ENCODE data around the gene CD33. TPM values are rescaled to one million over a fixed set of nuclear protein-coding genes. Genes with fewer than 3 reads are reported as not detected.
"Not testable (repeated sequence)": the region's sequence is repeated elsewhere in the genome, so short reads cannot be mapped to it uniquely, and the experiment has no call there.

Gene CD33
- total RNA-seq = 0.16 TPM

- not testable (repeated sequence) for DNase-seq
These were observed at the start of gene CD33 for GRCh38 chr19:51224898-51225393. Gene CD33, plus strand, starts transcription at chr19:51225080. Its CDS starts 39 bp downstream, at chr19:51225119.

GRCh38 chr19:51179256-51179655 lies 45.6 kb upstream of the CD33 start:
- no peak for DNase-seq

- no peak for DNase-seq
These were observed 43.4 kb upstream of the CD33 start for GRCh38 chr19:51181377-51181912.

DNA sequence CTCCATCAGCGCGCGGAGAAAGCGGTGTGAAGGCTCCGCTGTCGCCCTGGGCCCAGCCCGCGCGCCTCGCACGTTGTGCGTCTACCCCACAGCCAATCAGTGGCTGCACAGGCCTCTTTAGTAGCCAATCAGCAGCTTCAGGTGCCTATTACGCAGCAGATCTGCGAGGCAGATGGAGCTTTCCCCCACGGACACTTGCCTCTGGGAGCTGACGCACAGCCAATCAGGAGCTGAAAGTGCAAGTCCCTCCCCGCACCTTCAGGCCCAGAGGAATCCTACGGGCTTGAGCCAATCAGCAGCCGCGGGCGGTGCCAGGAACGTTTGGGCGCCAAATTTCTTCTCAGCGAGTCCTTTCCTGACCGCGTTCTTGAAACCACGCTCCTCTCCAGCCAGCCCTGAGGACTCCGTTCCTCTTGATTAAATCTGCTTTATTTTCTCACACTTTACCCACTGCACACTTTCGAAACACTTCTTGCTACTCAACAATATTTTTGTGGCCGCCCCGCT lies 42.9 kb upstream of the CD33 start:
- no peak for DNase-seq

GRCh38 chr19:51183629-51184028 lies 41.3 kb upstream of the CD33 start:
- DNase-seq = no peak

DNA sequence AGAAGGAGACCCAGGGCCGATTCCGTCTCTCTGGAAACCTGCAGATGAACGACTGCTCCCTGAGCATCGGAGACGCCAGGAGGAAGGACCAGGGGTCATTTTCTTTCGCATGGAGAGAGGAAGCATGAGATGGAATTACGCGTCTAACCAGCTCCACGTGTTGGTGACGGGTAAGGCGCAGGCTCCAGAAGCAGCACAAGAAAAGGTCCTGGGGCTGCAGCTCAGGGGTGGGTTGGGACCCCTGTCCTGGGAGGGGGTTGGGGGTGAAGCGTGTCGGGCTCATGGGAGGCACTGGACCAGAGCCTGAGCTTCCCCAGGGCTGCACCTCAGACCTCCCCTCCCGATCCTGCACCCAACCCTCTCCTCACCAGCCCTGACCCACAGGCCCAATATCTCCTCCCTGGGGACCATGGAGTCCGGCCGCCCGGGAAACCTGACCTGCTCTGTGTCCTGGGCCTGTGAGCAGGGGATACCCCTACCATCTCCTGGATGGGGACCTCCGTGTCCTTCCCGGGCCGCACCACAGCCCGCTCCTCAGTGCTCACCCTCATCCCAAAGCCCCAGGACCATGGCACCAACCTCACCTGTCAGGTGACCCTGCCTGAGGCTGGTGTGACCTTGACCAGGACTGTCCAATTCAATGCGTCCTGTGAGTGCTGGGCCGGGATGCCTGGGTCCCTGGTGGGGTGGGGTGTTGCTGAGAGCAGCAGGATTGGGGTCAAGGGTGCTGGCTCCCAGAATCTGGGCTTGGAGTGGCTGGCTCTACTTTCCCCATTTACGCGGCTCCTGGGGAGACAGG lies 39.6 kb upstream of the CD33 start:
- no peak for DNase-seq

DNA sequence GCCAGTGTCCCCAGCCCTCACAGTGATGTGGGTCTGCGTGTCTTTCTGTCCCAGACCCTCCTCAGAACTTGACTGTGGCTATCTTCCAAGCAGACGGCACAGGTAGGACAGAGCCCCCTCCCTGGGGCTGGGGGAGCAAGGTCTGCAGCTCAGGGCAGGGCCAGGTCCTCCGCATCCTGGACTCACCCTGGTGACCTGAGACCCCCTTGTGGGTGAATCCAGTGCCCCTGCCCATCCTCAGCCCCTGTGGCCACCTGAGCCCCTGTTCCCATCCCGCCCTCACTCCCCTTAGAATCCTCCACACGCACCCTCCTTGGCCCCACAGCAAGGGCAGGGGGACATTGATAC lies 39.0 kb upstream of the CD33 start:
- DNase-seq = no peak

GRCh38 chr19:51186323-51186722 lies 38.6 kb upstream of the CD33 start:
- DNase-seq = no peak

GRCh38 chr19:51187395-51188226 lies 37.3 kb upstream of the CD33 start:
- DNase-seq = no peak

DNA sequence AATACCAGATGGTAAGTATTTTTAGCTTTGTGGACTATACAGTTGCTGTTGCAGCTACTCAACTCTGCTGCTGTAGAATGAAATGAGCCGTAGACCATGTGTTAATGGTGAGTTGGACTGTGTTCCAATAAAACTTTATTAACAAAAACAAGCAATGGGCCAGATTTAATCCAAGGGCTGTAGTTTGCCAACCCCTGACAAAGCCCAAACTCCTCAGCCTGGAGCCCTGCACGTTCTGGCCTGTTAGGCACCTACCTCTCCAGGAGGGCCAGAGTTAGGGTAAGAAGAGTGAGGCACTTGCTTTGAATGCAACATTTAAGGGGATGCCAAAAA lies 36.7 kb upstream of the CD33 start:
- DNase-seq = no peak

DNA sequence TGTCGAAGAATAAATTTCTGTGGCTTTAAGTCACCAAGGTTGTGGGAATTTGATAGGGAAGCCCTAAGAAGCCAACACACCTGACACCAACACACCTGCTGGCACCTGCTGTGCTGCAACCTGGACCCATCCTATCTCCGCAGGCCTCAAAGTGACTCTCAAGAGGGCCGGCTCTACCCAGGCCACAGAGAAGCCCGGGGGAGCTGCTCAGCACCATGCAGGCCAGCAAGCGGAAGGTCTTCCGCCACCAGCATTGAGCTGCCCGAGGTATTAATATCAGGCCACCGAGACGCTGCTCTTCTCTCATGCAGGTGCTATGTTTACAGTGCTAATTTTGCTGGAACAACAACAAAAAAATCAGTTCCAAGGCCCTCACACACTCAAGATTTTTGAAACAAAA lies 32.2 kb upstream of the CD33 start:
- DNase-seq = no peak

GRCh38 chr19:51194527-51195315 lies 30.2 kb upstream of the CD33 start:
- DNase-seq = no peak

GRCh38 chr19:51195316-51195586 lies 29.6 kb upstream of the CD33 start:
- DNase-seq = no peak

DNA sequence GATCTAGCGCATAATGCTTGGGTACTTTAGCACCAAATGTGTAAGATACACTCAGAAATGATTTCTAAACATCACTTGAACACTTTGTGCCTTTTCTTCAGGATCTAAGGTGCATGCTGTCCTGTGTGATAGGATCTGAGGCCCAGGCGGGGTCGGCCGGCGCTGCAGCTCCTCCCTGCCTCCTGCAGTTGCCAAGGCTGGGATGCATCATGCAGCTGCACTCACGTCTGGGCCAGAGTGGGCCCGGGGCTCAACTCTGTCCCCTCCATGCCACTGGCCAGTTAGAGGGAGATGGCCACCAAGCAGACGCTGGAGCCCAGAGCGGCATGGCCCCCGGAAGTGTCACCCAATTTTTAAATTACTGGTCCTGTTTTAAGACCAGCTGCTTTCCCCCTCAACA lies 29.3 kb upstream of the CD33 start:
- no peak for DNase-seq

DNA sequence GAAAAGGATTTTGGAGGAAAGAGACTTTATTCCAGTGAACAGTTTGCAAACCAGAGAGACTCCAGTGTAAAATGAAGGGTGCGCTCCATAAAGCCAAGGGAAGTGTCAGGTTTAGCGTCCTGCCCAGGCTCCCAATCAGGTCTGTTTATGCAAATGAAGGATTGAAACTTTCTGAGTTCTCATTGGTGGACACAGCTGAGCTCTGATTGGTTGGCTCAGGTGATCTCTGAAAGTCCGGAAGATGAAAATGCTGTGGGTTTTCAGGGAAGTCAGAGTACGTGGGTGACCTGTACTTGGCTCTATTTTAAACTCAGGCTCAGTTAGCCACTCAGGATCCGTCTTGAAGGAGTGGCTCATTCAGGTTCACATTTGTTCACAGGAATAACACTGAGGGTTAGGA lies 28.7 kb upstream of the CD33 start:
- no peak for DNase-seq

- no peak for DNase-seq
These were observed 26.2 kb upstream of the CD33 start for GRCh38 chr19:51198641-51199040.

- DNase-seq = no peak
These were observed 24.7 kb upstream of the CD33 start for GRCh38 chr19:51200071-51200666.

- no peak for DNase-seq
These were observed 23.2 kb upstream of the CD33 start for GRCh38 chr19:51201712-51202111.

DNA sequence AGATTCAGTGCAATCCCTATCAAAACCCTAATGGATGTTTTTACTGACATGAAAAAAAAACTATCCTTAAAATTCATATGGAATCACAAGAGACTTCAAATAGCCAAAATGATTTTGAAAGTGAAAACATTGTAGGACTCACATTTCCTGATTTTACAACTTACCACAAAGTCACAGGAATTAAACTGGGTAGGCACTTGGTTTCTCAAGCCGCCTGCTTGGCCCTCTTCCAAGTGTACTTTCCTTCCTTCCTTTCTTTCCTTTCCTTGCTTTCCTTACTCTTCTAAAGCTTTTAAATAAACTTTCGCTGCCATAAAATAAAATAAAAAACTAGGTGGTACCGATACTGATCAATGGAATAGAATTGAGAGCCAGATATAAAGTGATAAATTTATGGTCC lies 21.0 kb upstream of the CD33 start:
- no peak for DNase-seq

DNA sequence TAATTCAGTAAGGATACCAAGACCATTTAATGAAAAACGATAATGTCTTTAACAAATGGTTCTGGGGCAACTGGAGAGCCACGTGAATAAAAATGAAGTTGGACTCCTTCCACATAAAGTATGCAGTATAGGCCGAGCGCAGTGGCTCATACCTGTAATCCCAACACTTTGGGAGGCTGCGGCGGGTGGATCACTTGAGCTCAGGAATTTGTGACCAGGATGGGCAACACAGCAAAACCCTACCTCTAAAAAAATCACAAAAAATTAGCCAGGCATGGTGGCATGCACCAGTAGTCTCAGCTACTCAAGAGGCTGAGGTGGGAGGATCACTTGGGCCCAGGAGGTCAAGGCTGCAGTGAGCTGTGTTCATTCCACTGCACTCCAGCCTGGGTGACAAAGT lies 20.6 kb upstream of the CD33 start:
- DNase-seq = no peak

- DNase-seq = no peak
These were observed 17.1 kb upstream of the CD33 start for GRCh38 chr19:51207747-51208146.

DNA sequence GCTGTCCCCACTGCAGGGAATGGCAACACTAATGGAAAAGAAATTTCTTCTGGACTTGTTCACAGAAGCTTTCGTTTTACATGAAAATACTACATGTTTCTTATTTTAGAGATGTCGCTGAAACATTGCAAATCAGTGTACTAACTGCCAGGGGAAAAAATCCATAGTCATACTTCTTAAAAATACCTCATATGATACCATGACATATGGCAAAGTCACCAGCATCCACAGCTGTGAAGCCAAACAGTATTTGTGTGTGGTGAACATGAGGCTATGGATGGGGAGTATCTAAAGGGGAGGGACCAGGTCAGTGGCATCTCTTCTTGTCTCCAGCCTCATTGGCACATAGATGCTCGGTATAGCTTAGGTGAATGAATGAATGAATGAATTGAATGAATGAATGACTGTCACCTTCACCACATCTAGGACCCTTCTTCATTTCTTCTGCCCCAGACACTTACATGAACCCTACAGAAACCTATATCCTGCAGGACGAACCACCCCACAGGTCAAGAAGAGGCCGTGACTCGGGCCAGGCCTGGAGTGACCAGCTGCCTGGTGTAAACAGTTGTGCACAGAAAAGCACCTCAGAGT lies 14.6 kb upstream of the CD33 start:
- DNase-seq = no peak

All from occipital lobe (tissue), 2 donors.